K562 (cell line): ENCODE data around the gene CARM1. TPM values are rescaled to one million over a fixed set of nuclear protein-coding genes. Genes with fewer than 3 reads are reported as not detected.

Experiments used
- ATAC-seq: fragments of 200-7000 bp; cut with Tn5 transposase; 3 replicates; pipeline ENCODE4 v1.9.1; 2020; ENCODE audit warnings: moderate library complexity
- BruUV-seq: library from RNA; stranded (reverse); fragments of 400-500 nt; replicated peaks from 2 replicates; lab custom pipeline; 2021; lab: Mats Ljungman, UMichigan
- CTCF ChIA-PET: fragments of 300-600 bp; formaldehyde crosslinking; extraction: SDS; loops from one replicate; lab custom pipeline; 2021; ENCODE audit warnings: low intra/inter-chr PET ratio; lab: Yijun Ruan, JAX
- POLR2A ChIA-PET: fragments of 300-600, 350-650 bp; sonication (Branson Sonifier 250); formaldehyde crosslinking; extraction: SDS; loops from one replicate; lab custom pipeline; 2021; ENCODE audit warnings: antibody characterized with exemption, inconsistent platforms; lab: Yijun Ruan, JAX
- DNase-seq, 4 experiments: peaks; one replicate each; pipeline versions ENCODE4 v3.0.0 to v3.0.0-alpha.2; 2011 to 2018; ENCODE audit warnings: low spot score in 3 of 4, mixed read lengths in 3 of 4; ENCODE audit errors: extremely low read depth in 1 of 4
- FAIRE-seq: peaks from 2 replicates; lab custom pipeline; 2011; peaks lifted over from hg19 to GRCh38; lab: Jason Lieb, UNC
- H2AFZ ChIP-seq: 2 replicates; pipeline ENCODE4 v1.6.0; 2011; ENCODE audit warnings: low read depth, low read length, control low read depth, inconsistent platforms
- H3K27ac ChIP-seq: fragments of 200-600 bp; 3 replicates; pipeline ENCODE4 v1.8.0; 2011; ENCODE audit warnings: low read depth, mild to moderate bottlenecking, control low read depth, inconsistent platforms, low read length, moderate library complexity, mixed read lengths; ENCODE audit errors: extremely low read depth
- H3K27me3 ChIP-seq, 2 experiments: fragments of 300-600 bp in 1 of 2; 2 replicates in 1 of 2; 3 replicates in 1 of 2; pipeline versions ENCODE4 v1.6.0 to v1.8.0; 2011; ENCODE audit warnings: inconsistent platforms in 2 of 2, low read length in 2 of 2, mild to moderate bottlenecking in 1 of 2, mixed read lengths in 1 of 2, moderate library complexity in 1 of 2; ENCODE audit not compliant: control insufficient read depth in 2 of 2, insufficient read depth in 2 of 2
- H3K36me3 ChIP-seq: fragments of 300-600 bp; 3 replicates; pipeline ENCODE4 v1.8.0; 2011; ENCODE audit warnings: mild to moderate bottlenecking, low read length, inconsistent platforms; ENCODE audit not compliant: control insufficient read depth, insufficient read depth
- H3K4me1 ChIP-seq, 2 experiments: fragments of 200-600 bp in 1 of 2; replicated peaks in 1 of 2; 2 replicates in 1 of 2; 3 replicates in 1 of 2; pipeline versions ENCODE4 v1.5.1 to v1.8.0; 2011; ENCODE audit warnings: inconsistent platforms in 2 of 2, low read length in 2 of 2, mild to moderate bottlenecking in 1 of 2, mixed read lengths in 1 of 2, moderate library complexity in 1 of 2; ENCODE audit not compliant: control insufficient read depth in 2 of 2, insufficient read depth in 2 of 2
- H3K4me2 ChIP-seq: 2 replicates; pipeline ENCODE4 v1.6.1; 2011; ENCODE audit warnings: low read length, control low read depth, inconsistent platforms, mixed read lengths; ENCODE audit not compliant: insufficient read depth
- H3K4me3 ChIP-seq: fragments of 200-600 bp; sonication (generic), shearing (Covaris generic); 2 replicates; pipeline ENCODE4 v1.5.1; 2016; ENCODE audit warnings: control low read depth, inconsistent platforms
- H3K79me2 ChIP-seq: fragments of 200-600 bp; 3 replicates; pipeline ENCODE4 v1.8.0; 2011; ENCODE audit warnings: low read length, inconsistent platforms; ENCODE audit not compliant: control insufficient read depth, insufficient read depth
- H3K9ac ChIP-seq, 2 experiments: 2 replicates each; pipeline versions ENCODE4 v1.6.0 to v1.6.1; 2011; ENCODE audit warnings: low read depth in 2 of 2, low read length in 2 of 2, control low read depth in 1 of 2, inconsistent platforms in 1 of 2, mild to moderate bottlenecking in 1 of 2, mixed read lengths in 1 of 2; ENCODE audit not compliant: insufficient read depth in 1 of 2
- H3K9me1 ChIP-seq: one replicate; pipeline ENCODE4 v1.6.0; 2011; ENCODE audit warnings: inconsistent platforms, mild to moderate bottlenecking, low read length, moderate library complexity; ENCODE audit not compliant: control insufficient read depth, insufficient read depth
- H3K9me3 ChIP-seq: replicated peaks from 2 replicates; pipeline ENCODE4 v1.5.1; 2011; ENCODE audit warnings: low read depth, low read length, inconsistent platforms; ENCODE audit not compliant: control insufficient read depth, insufficient read depth
- H4K20me1 ChIP-seq: replicated peaks from 2 replicates; pipeline ENCODE4 v1.6.1; 2011; ENCODE audit warnings: low read length, inconsistent platforms, mixed read lengths; ENCODE audit not compliant: control insufficient read depth, insufficient read depth
- ARID4B ChIP-seq: sonication (generic); formaldehyde crosslinking; IDR thresholded peaks from 2 replicates; pipeline ENCODE4 v1.8.0; 2022; ENCODE audit warnings: mild to moderate bottlenecking, missing genetic modification reagents
- E2F4 ChIP-seq: sonication (generic); formaldehyde crosslinking; IDR thresholded peaks from 2 replicates; pipeline ENCODE4 v1.8.0; 2022; ENCODE audit warnings: mild to moderate bottlenecking, low read depth, missing genetic modification reagents
- FOXP4 ChIP-seq: sonication (generic); formaldehyde crosslinking; IDR thresholded peaks from 2 replicates; pipeline ENCODE4 v1.8.0; 2022; ENCODE audit warnings: mild to moderate bottlenecking, missing genetic modification reagents, borderline replicate concordance
- HNRNPLL ChIP-seq: fragments of 200-400 bp; formaldehyde crosslinking; IDR thresholded peaks from 2 replicates; pipeline ENCODE4 v1.6.1; 2017; ENCODE audit warnings: low read length, low read depth, mild to moderate bottlenecking; ENCODE audit not compliant: poor library complexity, severe bottlenecking
- NFE2 ChIP-seq: IDR thresholded peaks from 2 replicates; pipeline ENCODE4 v1.6.1; 2014; ENCODE audit warnings: antibody characterized with exemption, low read depth
- SAFB2 ChIP-seq: fragments of 200-400 bp; formaldehyde crosslinking; IDR thresholded peaks from 2 replicates; pipeline ENCODE4 v1.6.1; 2018; ENCODE audit warnings: borderline replicate concordance, low read length, low read depth, moderate library complexity; ENCODE audit not compliant: severe bottlenecking
- SAP30 ChIP-seq: fragments of 200-600 bp; sonication (generic); IDR thresholded peaks from 2 replicates; pipeline ENCODE4 v1.6.1; 2012; ENCODE audit warnings: borderline replicate concordance, low read depth, mild to moderate bottlenecking, moderate library complexity, low read length, control low read depth, inconsistent platforms; ENCODE audit not compliant: insufficient read depth, poor library complexity, severe bottlenecking
- SMARCA5 ChIP-seq: fragments of 450-650 bp; IDR thresholded peaks from 2 replicates; pipeline ENCODE4 v1.6.1; 2016
- TEAD2 ChIP-seq: fragments of 450-650 bp; IDR thresholded peaks from 2 replicates; pipeline ENCODE4 v1.6.1; 2016; ENCODE audit warnings: missing genetic modification characterization, control low read depth, missing compliant biosample characterization
- TFAP4 ChIP-seq: sonication (generic); formaldehyde crosslinking; IDR thresholded peaks from 2 replicates; pipeline ENCODE4 v1.8.0; 2022; ENCODE audit warnings: missing genetic modification reagents, mild to moderate bottlenecking, moderate library complexity, borderline replicate concordance
- ZNF282 ChIP-seq: sonication (generic); formaldehyde crosslinking; IDR thresholded peaks from 2 replicates; pipeline ENCODE4 v1.8.1; 2023; ENCODE audit warnings: missing genetic modification reagents
- ZNF668 ChIP-seq: fragments of 250-450 bp; sonication (Bioruptor Pico); IDR thresholded peaks from 2 replicates; pipeline ENCODE4 v1.8.0; 2022; ENCODE audit warnings: mild to moderate bottlenecking, inconsistent platforms
- ZNF695 ChIP-seq: fragments of 450-650 bp; formaldehyde crosslinking; IDR thresholded peaks from 2 replicates; pipeline ENCODE4 v1.4.0; 2020; ENCODE audit warnings: mild to moderate bottlenecking, moderate library complexity
- WGBS: fragments of 100-300 bp; shearing (Covaris generic); methylation state at CpG from one replicate; pipeline ENCODE4 v1.1.6; 2016; ENCODE audit warnings: low coverage, mixed read lengths; ENCODE audit not compliant: insufficient coverage; ENCODE audit errors: missing lambda C conversion rate; 5-methylcytosine and 5-hydroxymethylcytosine counted together
- in situ Hi-C: fragments of 300-500 bp; cut with MboI; formaldehyde crosslinking; loops from 4 replicates; pipeline ENCODE4 v1.15.0; 2018; ENCODE audit warnings: inconsistent platforms, mixed read lengths
- intact Hi-C: fragments of 100-400 bp; cut with micrococcal nuclease; formaldehyde crosslinking; loops from 2 replicates; pipeline ENCODE4 v1.14.2; 2022
- polyA plus RNA-seq, 8 experiments: library from polyadenylated mRNA; depleted of rRNA in 4 of 8; stranded (reverse) in 5 of 8; unstranded in 3 of 8; fragments of >200 nt; fragmentation: Nextera tagmentation in 2 of 8; fragmentation: Illumina TruSeq in 1 of 8; extraction: Ambion mirVana in 2 of 8; extraction: Trizol in 1 of 8; gene quantifications; 2 replicates each; pipeline versions ENCODE4 v1.2.1 to v1.2.3, GENCODE V29; 2011 to 2014; ENCODE audit warnings: inconsistent platforms in 1 of 8, missing spikeins in 1 of 8
- total RNA-seq, 7 experiments: library from RNA; depleted of rRNA in 6 of 7; stranded (reverse); fragments of >200 nt in 6 of 7; fragmentation: Illumina TruSeq in 2 of 7; extraction: Trizol in 2 of 7; gene quantifications; 2 replicates each; pipeline versions ENCODE4 v1.2.1 to v1.2.3, GENCODE V29; 2011 to 2021; ENCODE audit warnings: low replicate concordance in 1 of 7

CARM1 gene
- total and polyA plus RNA-seq, 9 of the 15 experiments (the other 6 are each of a cell fraction or from before 2014, with no cell fraction given): 0.36 to 86.0 (median 29.7) TPM

- H3K36me3 ChIP-seq: peaks cover 41% of the 10 kb centered on the region
- no peak overlapping the region; the same call in 1 of the 2 replicates for H2AFZ ChIP-seq
- H3K27me3 ChIP-seq: no peaks in the 10 kb centered on the region
- H3K27ac ChIP-seq: peak overlapping the region; percentile 78; the same call in 1 of the 3 replicates
- CTCF ChIA-PET: no interaction called here
- peaks cover 6 to 24% of the 10 kb centered on the region in 2 experiments; a peak in 4 of 5 replicates for H3K4me1 ChIP-seq
- H3K4me2 ChIP-seq: peak overlapping the region; percentile 97
- H3K9me3 ChIP-seq: no peaks in the 10 kb centered on the region
- DNase-seq (peak in 3 of 4 experiments; percentile 20 to 29 (median 21)), FAIRE-seq (no peak), ATAC-seq (no peak)
- H3K4me3 ChIP-seq: peak overlapping the region; percentile 93
- intact Hi-C loops: loop anchor here (5.0 kb wide), 1 partner anchor 57 kb away; the partner anchor contains the start of gene CARM1
- peaks cover 3% of the 10 kb centered on the region; the same call in 1 of the 2 replicates for H4K20me1 ChIP-seq
- peak overlapping the region; percentile 88 to 99 for H3K9ac ChIP-seq
- WGBS: 2% methylated on average over 24 of the region's 27 CpGs
- in situ Hi-C loops: no loop called here
- BruUV-seq: no TSS peak
- POLR2A ChIA-PET: interaction anchor here (0.5 to 1.2 kb wide), 6 partner anchors 13 to 781 kb away, joined by 3 to 4 read pairs (median 3); partner anchors contain the start of gene ODAD3
- no peaks in the 10 kb centered on the region for H3K9me1 ChIP-seq
- peaks cover 39% of the 10 kb centered on the region for H3K79me2 ChIP-seq
- TF ChIP-seq NFE2 (no peak), E2F4 (CRISPR knock-in tag) (0 out of 2 replicates have a peak, but pooled peaks have one; percentile 25), TFAP4 (CRISPR knock-in tag) (peak; percentile 35; the same call in 1 of the 2 replicates), ZNF695 (CRISPR knock-in tag) (no peak), ARID4B (CRISPR knock-in tag) (no peak), SMARCA5 (no peak), ZNF668 (CRISPR knock-in tag) (no peak), SAP30 (peak; percentile 14), ZNF282 (0 out of 2 replicates have a peak, but pooled peaks have one; percentile 64), FOXP4 (peak; percentile 7; the same call in 1 of the 2 replicates), HNRNPLL (no peak), TEAD2 (tag) (no peak), SAFB2 (no peak)
These were observed 58.0 kb downstream of the CARM1 start for GRCh38 chr19:10929402-10929794.
